A549 (cell line): ENCODE results near the gene PELI2. TPM values are rescaled to one million over a fixed set of nuclear protein-coding genes. Genes with fewer than 3 reads are reported as not detected.

Source experiments
- ATAC-seq, 2 experiments: fragments of 200-7000 bp in 1 of 2; fragments of >200 bp in 1 of 2; cut with Nextera tagmentation in 1 of 2; cut with Tn5 transposase in 1 of 2; 3 replicates each; pipeline versions ENCODE4 v1.8.0 to v1.9.1; 2018 to 2020; ENCODE audit warnings: mild to moderate bottlenecking in 1 of 2, moderate library complexity in 1 of 2
- CTCF ChIA-PET: fragments of 300-600 bp; sonication (Branson Sonifier 250); formaldehyde crosslinking; extraction: SDS; loops from one replicate; lab custom pipeline; 2021; ENCODE audit warnings: antibody characterized with exemption, inconsistent platforms; lab: Yijun Ruan, JAX
- POLR2A ChIA-PET: fragments of 350-600 bp; formaldehyde crosslinking; extraction: SDS; loops from one replicate; lab custom pipeline; 2021; ENCODE audit warnings: antibody characterized with exemption, inconsistent platforms; lab: Yijun Ruan, JAX
- DNase-seq, 2 experiments: peaks; one replicate each; pipeline versions ENCODE4 v3.0.0 to v3.0.0-alpha.2; 2011 to 2016; ENCODE audit warnings: low read depth in 1 of 2, low spot score in 1 of 2
- FAIRE-seq: peaks from 2 replicates; lab custom pipeline; 2011; peaks lifted over from hg19 to GRCh38; lab: Jason Lieb, UNC
- H3K27ac ChIP-seq, 2 experiments: fragments of >200 bp; sonication (Bioruptor Twin); formaldehyde crosslinking; 3 replicates each; pipeline ENCODE4 v1.5.1; 2016 to 2017
- H3K4me1 ChIP-seq: fragments of >200 bp; sonication (Bioruptor Twin); formaldehyde crosslinking; 3 replicates; pipeline ENCODE4 v1.6.1; 2016
- H3K4me2 ChIP-seq: fragments of >200 bp; sonication (Bioruptor Twin); formaldehyde crosslinking; 3 replicates; pipeline ENCODE4 v1.6.1; 2016
- H3K4me3 ChIP-seq: fragments of >200 bp; sonication (Bioruptor Twin); formaldehyde crosslinking; 3 replicates; pipeline ENCODE4 v1.5.1; 2016
- H3K9me3 ChIP-seq: fragments of >200 bp; sonication (Bioruptor Twin); formaldehyde crosslinking; 3 replicates; pipeline ENCODE4 v1.6.1; 2016
- ATOH8 ChIP-seq: fragments of 250-450 bp; sonication (Bioruptor Pico); IDR thresholded peaks from 2 replicates; pipeline ENCODE4 v1.5.0; 2020; ENCODE audit warnings: low read depth, mild to moderate bottlenecking, moderate library complexity
- CBX8 ChIP-seq: fragments of 200-600 bp; sonication (generic); IDR thresholded peaks from 2 replicates; pipeline ENCODE4 v1.6.1; 2016
- CEBPB ChIP-seq, 2 experiments: fragments of >200 bp in 1 of 2; sonication (Bioruptor Twin) in 1 of 2; formaldehyde crosslinking in 1 of 2; IDR thresholded peaks; 2 replicates each; pipeline ENCODE4 v1.6.1; 2012 to 2016
- CHD4 ChIP-seq: fragments of 200-600 bp; sonication (generic); IDR thresholded peaks from 2 replicates; pipeline ENCODE4 v1.6.1; 2016; ENCODE audit warnings: antibody characterized with exemption, mild to moderate bottlenecking, borderline replicate concordance
- EHF ChIP-seq: fragments of 250-450 bp; sonication (Bioruptor Pico); IDR thresholded peaks from 2 replicates; pipeline ENCODE4 v1.5.0; 2020; ENCODE audit warnings: mild to moderate bottlenecking
- FOSL2 ChIP-seq, 2 experiments: fragments of 450-650 bp in 1 of 2; fragments of >200 bp in 1 of 2; sonication (Bioruptor Twin) in 1 of 2; formaldehyde crosslinking; IDR thresholded peaks; 2 replicates each; pipeline versions ENCODE4 v1.5.0 to v1.6.1; 2016 to 2020; ENCODE audit warnings: mild to moderate bottlenecking in 1 of 2, moderate library complexity in 1 of 2
- FOXS1 ChIP-seq: fragments of 250-450 bp; sonication (Bioruptor Pico); IDR thresholded peaks from 2 replicates; pipeline ENCODE4 v1.5.0; 2020; ENCODE audit warnings: mild to moderate bottlenecking, moderate library complexity
- HES2 ChIP-seq: fragments of >200 bp; sonication (Bioruptor Twin); formaldehyde crosslinking; IDR thresholded peaks from 2 replicates; pipeline ENCODE4 v1.6.1; 2016
- HOXB5 ChIP-seq: fragments of 250-450 bp; sonication (Bioruptor Pico); IDR thresholded peaks from 2 replicates; pipeline ENCODE4 v1.5.0; 2020; ENCODE audit warnings: mild to moderate bottlenecking, moderate library complexity
- JUN ChIP-seq, 2 experiments: fragments of >200 bp; sonication (Bioruptor Twin); formaldehyde crosslinking; IDR thresholded peaks; 2 replicates in 1 of 2; 3 replicates in 1 of 2; pipeline ENCODE4 v1.6.1; 2016 to 2017
- PHF8 ChIP-seq: fragments of 200-600 bp; sonication (generic); IDR thresholded peaks from 2 replicates; pipeline ENCODE4 v1.6.1; 2016; ENCODE audit warnings: low read depth, mild to moderate bottlenecking, antibody characterized with exemption, moderate library complexity, borderline replicate concordance
- POLR2A ChIP-seq: IDR thresholded peaks from 2 replicates; pipeline ENCODE4 v1.6.1; 2012; ENCODE audit warnings: mild to moderate bottlenecking, low read length
- POLR2AphosphoS2 ChIP-seq: conservative IDR thresholded peaks from 2 replicates; pipeline ENCODE4 v1.6.1; 2012; ENCODE audit warnings: low read length, improper control_type of control experiment, inconsistent platforms
- RARB ChIP-seq: fragments of 250-450 bp; sonication (Bioruptor Pico); IDR thresholded peaks from 2 replicates; pipeline ENCODE4 v1.8.0; 2021; ENCODE audit warnings: mild to moderate bottlenecking, moderate library complexity
- RCOR1 ChIP-seq: fragments of 150-350 bp; IDR thresholded peaks from 2 replicates; pipeline ENCODE4 v1.6.1; 2014; ENCODE audit warnings: antibody characterized with exemption, low read length, low read depth
- RFX5 ChIP-seq: fragments of 450-650 bp; IDR thresholded peaks from 2 replicates; pipeline ENCODE4 v1.7.1; 2014; ENCODE audit warnings: antibody characterized with exemption, mild to moderate bottlenecking, moderate library complexity
- SMC3 ChIP-seq: fragments of >200 bp; sonication (Bioruptor Twin); formaldehyde crosslinking; IDR thresholded peaks from 3 replicates; pipeline ENCODE4 v1.6.1; 2018; ENCODE audit warnings: inconsistent platforms
- SREBF2 ChIP-seq: fragments of 450-650 bp; IDR thresholded peaks from 2 replicates; pipeline ENCODE4 v1.6.1; 2014; ENCODE audit warnings: mild to moderate bottlenecking, moderate library complexity
- TP53 ChIP-seq: fragments of 250-450 bp; sonication (Bioruptor Pico); IDR thresholded peaks from 2 replicates; pipeline ENCODE4 v1.5.0; 2021; ENCODE audit warnings: mild to moderate bottlenecking, moderate library complexity
- ZC3H11A ChIP-seq: fragments of 450-650 bp; IDR thresholded peaks from 2 replicates; pipeline ENCODE4 v1.6.1; 2014; ENCODE audit warnings: antibody characterized with exemption, mild to moderate bottlenecking
- ZSCAN20 ChIP-seq: fragments of 250-450 bp; sonication (Bioruptor Pico); IDR thresholded peaks from 2 replicates; pipeline ENCODE4 v1.8.0; 2022; ENCODE audit warnings: mild to moderate bottlenecking, moderate library complexity
- WGBS: methylation state at CpG from one replicate; pipeline ENCODE4 v1.1.6; 2017; ENCODE audit errors: missing lambda C conversion rate; 5-methylcytosine and 5-hydroxymethylcytosine counted together
- polyA plus RNA-seq, 4 experiments: library from polyadenylated mRNA; depleted of rRNA in 3 of 4; stranded (reverse); fragments of >200 nt; fragmentation: RNase III in 1 of 4; extraction: RNeasy Plus Mini Kit Qiagen cat#74134 plus additional on column Dnase treatment in 1 of 4; gene quantifications; 2 replicates in 3 of 4; 3 replicates in 1 of 4; pipeline ENCODE4 v1.2.3, GENCODE V29; 2011 to 2017
- TF ChIP-seq, protein P1 (sequence below): fragments of 200-600 bp; sonication (generic); IDR thresholded peaks from 2 replicates; pipeline ENCODE4 v1.6.1; 2016; ENCODE audit warnings: antibody characterized with exemption, mild to moderate bottlenecking, moderate library complexity
- TF ChIP-seq, protein P2 (sequence below): fragments of >200 bp; sonication (Bioruptor Twin); formaldehyde crosslinking; IDR thresholded peaks from 3 replicates; pipeline ENCODE4 v1.5.1; 2016
- TF ChIP-seq, protein P3 (sequence below): fragments of 450-650 bp; IDR thresholded peaks from 2 replicates; pipeline ENCODE4 v1.6.1; 2014; ENCODE audit warnings: antibody characterized with exemption
- TF ChIP-seq, protein P4 (sequence below): IDR thresholded peaks from 2 replicates; pipeline ENCODE4 v1.6.1; 2012; ENCODE audit warnings: low read depth, borderline replicate concordance

PELI2 gene
- polyA plus RNA-seq, 2 of the 4 experiments (the other 2 are of a cell fraction), result 0.93 to 7.2 TPM

DNA sequence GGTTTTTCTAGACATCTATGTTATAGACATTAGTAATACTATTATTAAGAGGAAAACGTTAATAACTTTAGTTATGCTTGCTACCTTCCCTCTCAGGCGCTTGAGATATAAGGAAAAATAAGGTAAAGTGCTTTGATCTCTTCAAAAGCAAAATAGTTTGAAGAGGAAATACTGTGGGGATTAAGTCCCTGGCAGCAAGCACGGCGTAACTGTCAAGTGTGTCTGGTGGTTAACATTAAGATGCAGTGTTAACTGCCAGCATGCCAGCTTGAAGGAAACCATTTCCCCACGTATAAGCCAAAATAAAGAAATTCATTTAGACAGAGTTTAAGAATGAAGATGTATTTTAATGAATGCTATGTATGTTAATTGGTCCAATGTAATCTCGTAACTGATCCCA lies 31.8 kb downstream of the PELI2 start:
- no peak for TF ChIP-seq FOXS1 (CRISPR knock-in tag)
- TF ChIP-seq CBX8, result no peak
- TF ChIP-seq ZSCAN20 (CRISPR knock-in tag), result no peak
- no peak for TF ChIP-seq FOSL2 (IDR thresholded peaks at IDR 0.05)
- no peak for TF ChIP-seq FOSL2 (CRISPR knock-in tag; IDR thresholded peaks at IDR 0.05)
- TF ChIP-seq ZC3H11A, result no peak
- no peak for TF ChIP-seq ATOH8 (CRISPR knock-in tag)
- TF ChIP-seq PHF8, result no peak
- TF ChIP-seq POLR2AphosphoS2, result no peak
- no peak for TF ChIP-seq SMC3
- TF ChIP-seq RCOR1, result no peak
- no peaks in the 10 kb centered on the region; the same call in 2 of the 3 replicates for H3K4me1 ChIP-seq
- no peak for DNase-seq
- no peak overlapping the region for H3K4me2 ChIP-seq
- WGBS, result 84% methylated on average over 6 of the region's 6 CpGs
- FAIRE-seq, result no peak
- H3K27ac ChIP-seq, result no peak overlapping the region
- ChIA-PET POLR2A (no interaction called here), CTCF (interaction anchor here (1.5 kb wide), 1 partner anchor 712 kb away, joined by 5 read pairs; no protein-coding TSS in a partner anchor)
- no peaks in the 10 kb centered on the region for H3K9me3 ChIP-seq
- ATAC-seq, result no peak
- H3K4me3 ChIP-seq, result no peak overlapping the region

- 50% methylated on average over 6 of the region's 6 CpGs for WGBS
- H3K4me2 ChIP-seq, result no peak overlapping the region
- TF ChIP-seq, protein P1, sequence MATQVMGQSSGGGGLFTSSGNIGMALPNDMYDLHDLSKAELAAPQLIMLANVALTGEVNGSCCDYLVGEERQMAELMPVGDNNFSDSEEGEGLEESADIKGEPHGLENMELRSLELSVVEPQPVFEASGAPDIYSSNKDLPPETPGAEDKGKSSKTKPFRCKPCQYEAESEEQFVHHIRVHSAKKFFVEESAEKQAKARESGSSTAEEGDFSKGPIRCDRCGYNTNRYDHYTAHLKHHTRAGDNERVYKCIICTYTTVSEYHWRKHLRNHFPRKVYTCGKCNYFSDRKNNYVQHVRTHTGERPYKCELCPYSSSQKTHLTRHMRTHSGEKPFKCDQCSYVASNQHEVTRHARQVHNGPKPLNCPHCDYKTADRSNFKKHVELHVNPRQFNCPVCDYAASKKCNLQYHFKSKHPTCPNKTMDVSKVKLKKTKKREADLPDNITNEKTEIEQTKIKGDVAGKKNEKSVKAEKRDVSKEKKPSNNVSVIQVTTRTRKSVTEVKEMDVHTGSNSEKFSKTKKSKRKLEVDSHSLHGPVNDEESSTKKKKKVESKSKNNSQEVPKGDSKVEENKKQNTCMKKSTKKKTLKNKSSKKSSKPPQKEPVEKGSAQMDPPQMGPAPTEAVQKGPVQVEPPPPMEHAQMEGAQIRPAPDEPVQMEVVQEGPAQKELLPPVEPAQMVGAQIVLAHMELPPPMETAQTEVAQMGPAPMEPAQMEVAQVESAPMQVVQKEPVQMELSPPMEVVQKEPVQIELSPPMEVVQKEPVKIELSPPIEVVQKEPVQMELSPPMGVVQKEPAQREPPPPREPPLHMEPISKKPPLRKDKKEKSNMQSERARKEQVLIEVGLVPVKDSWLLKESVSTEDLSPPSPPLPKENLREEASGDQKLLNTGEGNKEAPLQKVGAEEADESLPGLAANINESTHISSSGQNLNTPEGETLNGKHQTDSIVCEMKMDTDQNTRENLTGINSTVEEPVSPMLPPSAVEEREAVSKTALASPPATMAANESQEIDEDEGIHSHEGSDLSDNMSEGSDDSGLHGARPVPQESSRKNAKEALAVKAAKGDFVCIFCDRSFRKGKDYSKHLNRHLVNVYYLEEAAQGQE, result no peak
- TF ChIP-seq JUN (IDR thresholded peaks at IDR 0.05) (no peak), TP53 (CRISPR knock-in tag) (no peak), CBX8 (no peak), POLR2A (no peak), EHF (no peak), CEBPB (IDR thresholded peaks at IDR 0.05) (no peak), HOXB5 (no peak), FOSL2 (IDR thresholded peaks at IDR 0.05) (no peak), FOSL2 (CRISPR knock-in tag; IDR thresholded peaks at IDR 0.05) (no peak), CHD4 (no peak), SREBF2 (no peak), HES2 (no peak), RFX5 (no peak), RCOR1 (no peak), ATOH8 (CRISPR knock-in tag) (no peak), RARB (CRISPR knock-in tag) (no peak)
- TF ChIP-seq, protein P2, sequence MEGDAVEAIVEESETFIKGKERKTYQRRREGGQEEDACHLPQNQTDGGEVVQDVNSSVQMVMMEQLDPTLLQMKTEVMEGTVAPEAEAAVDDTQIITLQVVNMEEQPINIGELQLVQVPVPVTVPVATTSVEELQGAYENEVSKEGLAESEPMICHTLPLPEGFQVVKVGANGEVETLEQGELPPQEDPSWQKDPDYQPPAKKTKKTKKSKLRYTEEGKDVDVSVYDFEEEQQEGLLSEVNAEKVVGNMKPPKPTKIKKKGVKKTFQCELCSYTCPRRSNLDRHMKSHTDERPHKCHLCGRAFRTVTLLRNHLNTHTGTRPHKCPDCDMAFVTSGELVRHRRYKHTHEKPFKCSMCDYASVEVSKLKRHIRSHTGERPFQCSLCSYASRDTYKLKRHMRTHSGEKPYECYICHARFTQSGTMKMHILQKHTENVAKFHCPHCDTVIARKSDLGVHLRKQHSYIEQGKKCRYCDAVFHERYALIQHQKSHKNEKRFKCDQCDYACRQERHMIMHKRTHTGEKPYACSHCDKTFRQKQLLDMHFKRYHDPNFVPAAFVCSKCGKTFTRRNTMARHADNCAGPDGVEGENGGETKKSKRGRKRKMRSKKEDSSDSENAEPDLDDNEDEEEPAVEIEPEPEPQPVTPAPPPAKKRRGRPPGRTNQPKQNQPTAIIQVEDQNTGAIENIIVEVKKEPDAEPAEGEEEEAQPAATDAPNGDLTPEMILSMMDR, result no peak
- TF ChIP-seq, protein P3, sequence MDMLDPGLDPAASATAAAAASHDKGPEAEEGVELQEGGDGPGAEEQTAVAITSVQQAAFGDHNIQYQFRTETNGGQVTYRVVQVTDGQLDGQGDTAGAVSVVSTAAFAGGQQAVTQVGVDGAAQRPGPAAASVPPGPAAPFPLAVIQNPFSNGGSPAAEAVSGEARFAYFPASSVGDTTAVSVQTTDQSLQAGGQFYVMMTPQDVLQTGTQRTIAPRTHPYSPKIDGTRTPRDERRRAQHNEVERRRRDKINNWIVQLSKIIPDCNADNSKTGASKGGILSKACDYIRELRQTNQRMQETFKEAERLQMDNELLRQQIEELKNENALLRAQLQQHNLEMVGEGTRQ, result no peak
- TF ChIP-seq, protein P4, sequence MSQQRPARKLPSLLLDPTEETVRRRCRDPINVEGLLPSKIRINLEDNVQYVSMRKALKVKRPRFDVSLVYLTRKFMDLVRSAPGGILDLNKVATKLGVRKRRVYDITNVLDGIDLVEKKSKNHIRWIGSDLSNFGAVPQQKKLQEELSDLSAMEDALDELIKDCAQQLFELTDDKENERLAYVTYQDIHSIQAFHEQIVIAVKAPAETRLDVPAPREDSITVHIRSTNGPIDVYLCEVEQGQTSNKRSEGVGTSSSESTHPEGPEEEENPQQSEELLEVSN, result no peak
- ChIA-PET CTCF (no interaction called here), POLR2A (no interaction called here)
- ATAC-seq (peak; percentile 70 to 73; a peak in 5 of 6 replicates), DNase-seq (peak in 1 of 2 experiments; percentile 12), FAIRE-seq (no peak)
- H3K9me3 ChIP-seq, result no peaks in the 10 kb centered on the region
- no peak overlapping the region for H3K27ac ChIP-seq
- H3K4me1 ChIP-seq, result no peaks in the 10 kb centered on the region; the same call in 2 of the 3 replicates
- no peak overlapping the region for H3K4me3 ChIP-seq
Observed at GRCh38 chr14:56150645-56151345, 32.6 kb downstream of the PELI2 start.
